HG02981 (cell line): ENCODE measurements around the gene GTF2IRD1.
"Not testable (repeated sequence)": the region's sequence is repeated elsewhere in the genome, so short reads cannot be mapped to it uniquely, and the experiment has no call there.

Source experiments
- ATAC-seq: cut with Tn5 transposase; IDR thresholded peaks from one replicate; pipeline ENCODE4 v1.9.1; 2021; ENCODE audit warnings: mild to moderate bottlenecking, moderate library complexity; ENCODE audit not compliant: unreplicated experiment

The GTF2IRD1 gene

GRCh38 chr7:74511345-74511744, 57.6 kb downstream of the GTF2IRD1 start:
- no peak for ATAC-seq

DNA sequence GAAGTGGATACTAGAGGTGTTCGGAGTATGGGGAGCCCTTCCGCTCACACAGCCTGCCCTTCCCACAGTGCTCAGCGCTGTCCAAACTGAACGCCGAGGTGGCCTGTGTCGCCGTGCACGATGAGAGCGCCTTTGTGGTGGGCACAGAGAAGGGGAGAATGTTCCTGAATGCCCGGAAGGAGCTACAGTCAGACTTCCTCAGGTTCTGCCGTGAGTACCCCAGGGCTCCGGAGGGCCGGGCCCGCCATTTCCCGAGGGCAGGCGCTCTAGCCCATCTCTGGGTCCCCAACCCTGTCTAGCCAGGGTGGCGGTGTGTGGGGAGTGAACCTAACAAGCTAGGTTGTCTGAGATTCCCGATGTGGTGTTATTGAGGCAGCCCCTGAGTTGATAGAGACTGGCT, 59.1 kb downstream of the GTF2IRD1 start:
- ATAC-seq = no peak

DNA sequence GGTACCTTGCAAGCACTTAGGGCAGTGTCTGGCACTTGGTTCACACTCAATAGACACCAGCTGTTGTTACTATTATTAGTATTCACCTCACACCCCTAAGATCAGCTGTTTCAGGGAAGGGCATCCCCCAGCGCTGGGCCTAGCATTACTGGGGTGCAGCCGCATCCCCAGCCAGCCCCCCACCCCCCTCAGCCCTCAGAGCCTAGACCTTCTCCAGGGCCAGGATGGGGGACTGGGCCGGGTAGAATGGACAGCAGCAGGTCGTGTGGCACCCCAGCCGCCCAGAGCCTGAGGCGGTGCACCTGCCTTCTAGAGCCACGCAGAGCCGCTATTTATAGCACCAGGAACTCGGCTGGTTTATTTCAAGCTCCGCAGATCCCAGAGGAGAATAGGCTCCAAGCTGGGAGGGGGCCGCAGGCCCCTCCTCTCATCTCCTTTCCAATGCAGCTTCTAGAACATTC, 60.5 kb downstream of the GTF2IRD1 start:
- ATAC-seq = no peak

GRCh38 chr7:74515276-74515675, 61.6 kb downstream of the GTF2IRD1 start:
- no peak for ATAC-seq

- ATAC-seq = no peak
Measured at GRCh38 chr7:74516214-74516613, 62.5 kb downstream of the GTF2IRD1 start.

- ATAC-seq = no peak
Measured at GRCh38 chr7:74518041-74518440, 64.3 kb downstream of the GTF2IRD1 start.

DNA sequence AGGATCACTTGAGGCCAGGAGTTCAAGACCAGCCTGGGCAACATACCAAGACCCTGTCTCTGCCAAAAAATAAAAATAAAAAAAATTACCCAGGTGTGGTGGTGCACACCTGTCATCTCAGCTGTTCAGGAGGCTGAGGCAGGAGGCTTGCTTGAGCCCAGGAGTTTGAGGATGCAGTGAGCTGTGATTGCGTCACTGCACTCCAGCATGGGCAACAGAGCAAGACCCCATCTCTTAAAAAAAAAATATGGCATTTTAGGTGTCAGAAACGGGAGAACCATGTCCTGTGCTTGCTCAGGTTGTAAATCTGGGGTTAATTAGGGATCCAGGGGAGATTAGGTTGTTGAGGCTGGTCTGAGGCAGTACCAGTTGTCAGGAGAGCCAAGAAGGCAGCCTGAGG, 64.9 kb downstream of the GTF2IRD1 start:
- ATAC-seq = no peak

DNA sequence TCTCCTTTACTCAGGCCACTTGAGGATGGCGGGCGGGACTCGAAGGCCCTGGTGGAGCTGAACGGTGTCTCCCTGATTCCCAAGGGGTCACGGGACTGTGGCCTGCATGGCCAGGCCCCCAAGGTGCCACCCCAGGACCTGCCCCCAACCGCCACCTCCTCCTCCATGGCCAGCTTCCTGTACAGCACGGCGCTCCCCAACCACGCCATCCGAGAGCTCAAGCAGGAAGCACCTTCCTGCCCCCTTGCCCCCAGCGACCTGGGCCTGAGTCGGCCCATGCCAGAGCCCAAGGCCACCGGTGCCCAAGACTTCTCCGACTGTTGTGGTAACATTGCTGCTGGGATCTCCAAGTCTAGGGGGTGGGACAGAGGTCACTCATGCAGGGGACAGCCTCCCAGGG, 65.7 kb downstream of the GTF2IRD1 start:
- ATAC-seq = no peak

DNA sequence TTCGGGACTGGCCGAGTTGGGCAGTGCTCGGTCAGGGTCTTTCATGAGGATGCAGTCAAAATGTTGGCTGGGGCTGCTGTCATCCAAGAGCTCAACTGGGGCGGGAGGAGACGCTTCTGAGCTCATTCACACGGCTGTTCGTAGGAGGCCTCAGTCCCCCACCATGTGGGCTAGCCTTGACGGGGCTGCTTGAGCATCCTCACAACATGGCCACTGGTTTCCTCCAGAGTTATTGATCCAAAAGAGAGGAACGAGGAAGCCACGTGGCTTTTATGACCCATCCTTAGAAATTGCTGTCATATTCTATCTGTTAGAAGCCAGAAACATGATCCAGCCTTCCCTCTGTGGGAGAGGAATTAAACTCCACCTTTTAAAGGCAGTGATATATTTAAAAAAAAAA, 68.1 kb downstream of the GTF2IRD1 start:
- no peak for ATAC-seq

DNA sequence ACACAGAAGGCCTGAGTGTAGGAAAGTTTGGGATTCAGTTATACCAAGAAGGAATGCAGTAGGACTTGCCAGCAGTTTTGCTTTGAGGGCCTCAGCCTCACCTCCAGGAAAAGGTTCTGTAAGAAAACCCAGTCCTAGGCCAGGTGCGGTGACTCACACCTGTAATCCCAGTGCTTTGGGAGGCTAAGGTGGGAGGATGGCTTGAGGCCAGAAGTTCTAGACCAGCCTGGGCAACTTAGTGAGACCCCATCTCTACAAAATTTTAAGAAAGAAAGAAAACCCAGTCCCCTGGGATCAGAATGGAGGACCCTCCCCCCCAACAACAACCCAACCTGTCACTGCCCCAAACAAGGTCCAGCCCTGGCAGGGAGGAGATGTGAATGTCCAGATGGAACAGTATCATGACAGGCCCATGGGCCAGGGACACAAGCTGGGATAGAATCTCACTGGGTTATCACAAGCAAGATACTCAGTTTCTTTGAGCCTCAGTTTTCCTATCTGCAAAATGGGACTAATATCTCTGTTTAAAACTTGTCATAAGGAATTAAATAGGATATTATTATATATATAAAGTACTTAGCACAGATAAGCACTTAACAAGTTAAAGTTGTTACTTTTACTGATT, 68.7 kb downstream of the GTF2IRD1 start:
- ATAC-seq = no peak

GRCh38 chr7:74523015-74523414, 69.3 kb downstream of the GTF2IRD1 start:
- ATAC-seq = no peak

GRCh38 chr7:74525140-74525539, 71.4 kb downstream of the GTF2IRD1 start:
- no peak for ATAC-seq

DNA sequence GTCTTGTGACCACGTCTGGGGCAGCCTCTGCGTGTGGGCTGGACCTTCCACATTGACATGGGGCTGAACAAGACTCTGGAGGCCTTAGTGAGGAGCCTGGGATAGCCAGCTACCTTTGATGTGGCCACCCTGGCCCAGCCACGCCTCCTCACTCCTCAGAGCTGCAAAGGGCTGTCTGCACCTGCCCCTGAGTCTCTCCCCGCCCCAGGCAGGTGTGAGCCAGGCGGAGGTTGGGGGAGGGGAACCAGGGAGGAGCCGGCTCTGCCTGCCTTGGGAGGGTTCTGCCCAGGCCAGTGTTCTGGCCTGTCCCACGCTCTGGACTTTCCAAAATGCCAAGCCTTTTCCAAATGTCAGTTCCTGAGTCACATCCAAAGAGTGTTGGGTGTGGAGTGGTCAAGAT, 72.2 kb downstream of the GTF2IRD1 start:
- no peak for ATAC-seq

DNA sequence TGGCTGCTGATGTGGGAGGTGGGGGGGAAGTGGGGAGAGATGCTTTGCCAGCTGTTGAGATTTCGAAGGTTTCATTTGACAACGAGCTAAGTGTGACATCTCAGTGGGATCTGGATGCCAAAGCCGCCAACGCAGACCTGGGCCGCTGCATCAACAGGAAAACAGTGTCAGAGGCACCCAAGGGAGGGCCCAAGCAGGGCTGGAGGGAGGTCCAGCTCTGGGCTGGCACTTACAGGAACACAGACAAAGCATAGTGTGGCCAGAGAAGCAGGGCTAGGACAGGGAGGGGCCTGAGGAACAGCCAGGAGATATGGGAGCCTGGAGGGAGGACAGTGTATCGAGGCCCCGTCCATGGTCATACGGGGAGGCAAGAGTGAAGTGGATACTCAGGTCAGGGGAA, 73.1 kb downstream of the GTF2IRD1 start:
- ATAC-seq = no peak

DNA sequence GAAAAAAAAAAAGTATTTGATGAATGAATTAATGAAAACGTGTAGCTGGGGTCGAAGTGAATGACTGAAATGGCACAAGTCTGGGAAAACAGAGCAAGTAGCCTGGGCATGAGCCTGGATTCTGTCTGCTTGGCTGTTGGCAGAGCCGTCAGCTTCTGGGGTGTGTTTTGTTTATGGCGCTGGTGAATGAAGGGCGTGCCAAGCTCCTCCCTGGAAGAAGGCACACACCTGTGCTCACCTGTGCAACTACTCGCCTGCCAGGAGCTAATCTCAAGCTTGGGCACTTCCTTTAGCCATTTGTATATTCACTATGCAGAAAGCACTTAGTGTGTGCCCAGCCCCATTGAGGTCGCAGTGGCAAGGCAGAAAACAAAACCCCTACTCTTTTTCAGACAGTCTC, 74.1 kb downstream of the GTF2IRD1 start:
- ATAC-seq = no peak

GRCh38 chr7:74528773-74529172, 75.1 kb downstream of the GTF2IRD1 start:
- ATAC-seq = not testable (repeated sequence)

GRCh38 chr7:74535951-74536356, 82.2 kb downstream of the GTF2IRD1 start:
- no peak for ATAC-seq

DNA sequence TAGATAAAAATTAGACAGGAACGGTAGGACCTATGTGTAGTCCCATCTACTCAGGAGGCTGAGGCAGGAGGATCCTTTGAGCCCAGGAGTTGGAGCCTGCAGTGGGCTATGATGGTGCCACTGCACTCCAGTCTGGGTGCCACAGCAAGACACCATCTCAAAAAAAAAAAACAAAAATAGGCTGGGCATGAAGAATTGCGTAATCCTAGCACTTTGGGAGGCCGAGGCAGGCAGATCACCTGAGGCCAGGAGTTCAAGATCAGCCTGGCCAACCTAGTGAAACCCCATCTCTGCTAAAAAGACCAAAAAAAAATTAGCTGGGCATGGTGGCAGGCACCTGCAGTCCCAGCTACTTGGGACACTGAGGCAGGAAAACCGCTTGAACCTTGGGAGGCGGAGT, 88.2 kb downstream of the GTF2IRD1 start:
- not testable (repeated sequence) for ATAC-seq

DNA sequence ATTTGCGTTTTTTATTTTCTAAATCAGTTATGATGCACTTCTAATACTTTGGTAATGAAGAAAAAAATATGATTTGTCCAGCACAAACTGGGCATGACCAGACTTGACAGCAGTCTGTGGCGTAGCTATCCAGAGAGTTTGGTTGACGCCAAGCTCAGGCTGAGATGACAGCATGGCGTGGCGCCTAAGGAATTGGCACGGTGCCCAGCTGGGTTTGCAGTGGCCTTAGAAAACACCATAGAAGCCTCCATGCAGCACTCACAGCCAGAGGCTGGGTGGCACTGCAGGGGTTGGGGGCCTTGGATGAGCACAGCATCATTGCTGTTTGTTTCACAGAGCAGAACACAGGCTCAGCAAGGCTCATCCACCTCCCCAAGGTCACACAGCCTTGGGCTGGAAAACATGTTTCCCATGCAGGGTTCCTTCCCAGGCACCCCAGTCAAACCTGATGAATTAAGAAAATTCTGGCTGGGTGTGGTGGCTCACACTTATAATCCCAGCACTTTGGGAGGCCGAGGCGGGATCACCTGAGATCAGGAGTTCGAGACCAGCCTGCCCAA, 88.9 kb downstream of the GTF2IRD1 start:
- ATAC-seq = no peak

DNA sequence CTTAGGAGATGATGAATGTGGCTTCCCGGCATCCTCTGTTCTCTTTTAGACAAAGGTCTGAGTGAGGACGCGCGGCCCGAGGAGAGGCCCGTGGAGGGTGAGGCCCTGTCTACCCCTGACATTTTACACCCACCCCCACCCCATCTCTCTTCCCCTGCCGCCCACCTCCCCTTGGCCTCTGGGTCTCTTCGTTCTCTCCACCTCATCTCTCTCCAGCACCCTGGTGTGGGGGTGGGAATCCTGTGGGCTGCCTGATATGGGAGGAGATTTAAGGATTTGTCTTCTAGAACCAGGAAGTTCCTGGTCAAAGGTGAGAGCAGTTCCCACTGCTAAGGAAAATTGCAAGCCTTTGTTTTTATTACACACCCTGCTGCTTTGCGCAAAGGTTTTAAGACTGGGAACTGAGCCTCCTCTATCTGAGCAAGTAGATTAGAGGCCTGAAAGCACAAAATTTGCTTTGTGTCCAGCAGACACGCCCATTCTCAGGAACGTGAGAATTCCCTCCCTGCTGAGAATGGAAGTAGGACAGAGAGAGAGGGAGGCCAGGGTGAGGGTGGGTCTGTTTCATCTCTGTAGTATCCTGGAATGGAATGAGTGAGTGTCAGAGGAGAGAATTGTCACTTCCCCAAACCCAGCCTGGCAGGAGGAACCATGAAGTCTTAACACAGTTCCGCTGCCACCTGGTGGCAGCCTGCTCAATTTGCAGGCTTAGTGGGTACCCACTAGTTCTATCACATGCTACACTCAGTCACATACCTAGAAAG, 91.2 kb downstream of the GTF2IRD1 start:
- no peak for ATAC-seq

DNA sequence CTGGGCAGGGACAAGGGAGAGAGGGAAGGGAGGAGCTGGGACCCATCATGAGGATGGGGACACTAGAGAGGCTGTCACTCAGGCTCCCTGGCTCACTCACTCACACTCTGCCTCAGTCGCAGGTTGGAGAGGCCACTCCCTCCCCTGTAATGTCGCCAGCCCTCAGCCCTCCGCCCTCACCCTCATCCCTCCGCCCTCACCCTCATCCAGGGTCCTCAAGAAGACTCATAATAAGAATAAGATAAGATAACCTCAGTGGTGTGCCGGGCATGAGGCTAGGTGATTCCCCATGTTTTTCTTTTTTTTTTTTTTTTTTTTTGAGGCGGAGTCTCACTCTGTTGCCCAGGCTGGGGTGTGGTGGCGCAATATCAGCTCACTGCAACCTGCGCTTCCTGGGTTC, 92.2 kb downstream of the GTF2IRD1 start:
- no peak for ATAC-seq

DNA sequence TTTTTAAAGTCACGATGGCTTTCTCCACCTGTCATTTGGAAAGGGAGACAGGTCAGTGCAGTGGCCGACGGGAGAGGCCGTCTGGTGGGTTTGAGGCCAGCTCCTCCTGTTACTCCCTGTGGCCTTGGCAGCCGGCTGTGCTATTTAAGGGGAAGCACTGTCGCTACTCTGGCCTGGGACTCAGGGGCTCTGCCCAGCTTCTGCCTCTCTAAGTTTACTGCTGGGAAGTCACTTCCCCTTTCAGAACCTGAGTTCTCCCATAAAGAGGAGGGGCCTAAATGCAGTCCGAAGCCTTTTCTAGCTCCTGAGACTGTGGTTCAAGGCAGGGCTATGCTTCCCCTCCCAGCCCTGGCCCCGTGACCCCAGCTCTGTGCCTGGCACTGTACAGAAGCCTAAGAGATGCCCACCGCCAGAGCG, 99.9 kb downstream of the GTF2IRD1 start:
- not testable (repeated sequence) for ATAC-seq
